HG03108 (cell line): ENCODE results near the gene ASPG.

Source experiments
- ATAC-seq: cut with Tn5 transposase; IDR thresholded peaks from one replicate; pipeline ENCODE4 v1.9.1; 2021; ENCODE audit warnings: moderate library complexity; ENCODE audit not compliant: unreplicated experiment

Gene ASPG

DNA sequence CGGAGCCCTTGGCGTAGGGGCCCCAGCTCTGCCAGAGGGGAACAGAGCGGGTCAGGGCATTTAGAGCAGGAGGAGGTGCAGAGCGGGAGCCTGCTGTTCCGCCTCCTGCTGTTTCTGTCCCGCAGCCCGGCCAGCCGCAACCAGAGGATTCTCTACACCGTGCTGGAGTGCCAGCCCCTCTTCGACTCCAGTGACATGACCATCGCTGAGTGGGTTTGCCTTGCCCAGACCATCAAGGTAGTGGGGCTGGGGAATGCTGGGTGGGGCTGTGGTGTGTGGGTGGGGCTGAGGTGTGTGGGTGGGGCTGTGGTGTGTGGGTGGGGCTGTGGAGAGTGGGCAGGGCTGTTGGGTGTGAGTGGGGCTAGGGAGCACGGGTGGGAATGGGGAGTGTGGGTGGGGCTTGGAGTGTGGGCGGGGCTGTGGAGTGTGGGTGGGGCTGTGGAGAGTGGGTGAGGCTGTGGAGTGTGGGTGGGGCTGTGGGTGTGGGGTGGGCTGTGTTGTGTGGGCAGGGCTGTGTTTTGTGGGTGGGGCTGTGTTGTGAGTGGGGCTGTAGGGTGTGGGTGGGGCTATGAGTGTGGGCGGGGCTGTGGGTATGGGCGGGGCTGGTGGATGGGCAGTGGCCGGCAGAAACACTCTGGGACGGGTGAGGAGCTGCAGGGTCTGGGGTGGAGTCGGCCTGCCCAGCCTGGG lies 8.0 kb downstream of the ASPG start:
- ATAC-seq: no peak

DNA sequence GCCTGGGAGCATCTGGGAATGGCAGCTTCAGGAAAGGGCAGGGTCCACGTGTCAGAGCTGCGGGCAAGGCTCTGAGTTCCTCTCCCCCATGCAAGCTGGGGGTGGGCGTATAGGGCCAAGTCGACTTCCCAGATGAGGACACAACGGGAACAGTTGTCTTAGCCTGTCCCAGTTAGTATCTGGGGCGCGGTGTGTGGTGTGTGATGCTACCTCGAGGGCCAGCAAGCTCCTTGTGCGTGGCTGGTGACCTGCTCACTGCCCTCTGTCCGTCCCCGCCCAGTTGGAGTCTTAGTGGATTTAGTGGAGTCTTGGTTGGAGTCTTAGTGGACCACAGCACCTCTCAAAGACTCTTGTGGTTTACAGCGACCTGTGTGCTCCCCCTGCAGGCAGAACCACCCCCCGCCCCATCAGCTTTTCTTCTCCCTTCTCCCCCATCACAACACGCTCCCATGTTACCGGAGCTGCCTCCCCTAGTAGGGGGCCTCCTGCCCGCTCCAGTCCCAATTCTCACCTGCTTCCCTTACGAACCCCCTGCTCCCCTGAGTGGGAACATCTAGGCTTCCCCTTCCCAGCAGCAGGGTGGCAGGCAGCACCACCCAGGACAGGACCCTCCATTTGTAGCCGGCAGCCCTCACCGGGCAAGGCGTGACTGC lies 8.7 kb downstream of the ASPG start:
- no peak for ATAC-seq

DNA sequence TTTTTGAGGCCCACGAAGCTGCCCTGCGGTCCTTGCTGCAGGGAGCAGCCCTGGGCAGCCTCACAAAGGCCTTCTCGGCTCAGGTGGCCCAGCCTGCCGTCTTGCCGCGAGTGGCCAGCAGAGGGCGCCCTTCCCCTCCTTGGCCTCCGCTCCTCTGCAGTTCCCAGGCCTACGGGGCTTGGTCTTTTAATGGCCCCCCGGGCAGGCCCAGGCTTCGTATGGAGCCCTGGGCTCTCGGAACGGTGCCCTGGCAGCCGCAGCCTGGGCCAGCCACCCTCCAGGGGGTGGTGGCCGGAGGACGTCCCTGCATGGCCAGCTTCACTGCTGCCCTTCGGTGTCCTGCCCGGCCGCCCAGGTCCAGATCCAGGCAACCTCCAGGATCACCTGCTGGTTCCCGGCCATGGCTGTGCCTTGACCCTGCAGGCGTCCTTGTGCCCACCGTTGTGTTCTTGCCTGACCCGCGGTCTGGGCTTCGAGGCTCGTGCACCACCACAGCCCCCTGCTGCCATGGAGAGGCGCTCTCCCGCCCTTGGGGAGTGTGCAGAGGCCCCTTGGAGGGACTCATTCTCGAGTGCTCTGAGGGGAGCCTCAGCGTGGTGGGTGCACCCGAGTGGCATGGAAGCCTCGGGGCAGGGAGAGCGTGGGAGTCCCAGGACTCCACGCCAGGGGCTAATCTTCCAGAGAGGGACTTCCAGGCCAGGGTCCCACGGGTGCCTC lies 9.4 kb downstream of the ASPG start:
- no peak for ATAC-seq

DNA sequence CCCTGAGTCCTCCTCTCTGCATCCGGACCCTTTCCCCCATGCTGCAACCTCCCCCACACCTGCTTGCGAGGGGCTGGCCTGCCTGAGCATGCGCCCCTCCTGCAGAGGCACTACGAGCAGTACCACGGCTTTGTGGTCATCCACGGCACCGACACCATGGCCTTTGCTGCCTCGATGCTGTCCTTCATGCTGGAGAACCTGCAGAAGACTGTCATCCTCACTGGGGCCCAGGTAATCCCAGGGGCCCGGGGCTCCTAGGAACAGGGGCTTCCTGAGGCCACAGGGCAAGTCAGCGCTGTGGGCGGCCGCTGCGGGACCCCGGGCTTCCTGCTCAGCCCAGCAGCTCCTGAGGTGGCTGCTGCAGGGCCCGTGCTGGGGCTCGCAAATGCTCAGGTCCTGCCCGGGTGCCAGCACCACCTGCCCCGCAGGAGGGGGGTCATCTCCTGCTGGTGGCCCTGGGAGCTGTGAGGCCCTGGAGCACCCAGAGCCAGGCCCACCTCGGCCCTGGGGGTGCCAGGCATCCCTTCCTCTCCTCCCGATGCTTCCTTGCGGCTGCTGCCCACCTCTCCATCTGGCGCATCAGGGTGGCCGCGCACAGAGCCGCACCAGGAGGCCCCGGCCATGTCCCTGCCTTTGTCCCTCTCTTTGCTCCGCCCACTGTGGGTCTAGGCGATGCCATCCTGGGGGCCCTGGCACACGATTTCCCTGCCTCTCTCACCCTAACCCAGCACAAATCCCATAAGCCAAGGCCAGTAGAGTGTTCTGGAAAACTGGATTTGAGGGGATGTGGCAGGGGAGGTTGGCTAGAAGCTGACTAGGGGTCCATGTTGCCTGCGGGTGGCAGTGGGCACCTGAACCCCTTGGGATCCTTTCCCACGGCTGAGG lies 10.2 kb downstream of the ASPG start:
- no peak for ATAC-seq

DNA sequence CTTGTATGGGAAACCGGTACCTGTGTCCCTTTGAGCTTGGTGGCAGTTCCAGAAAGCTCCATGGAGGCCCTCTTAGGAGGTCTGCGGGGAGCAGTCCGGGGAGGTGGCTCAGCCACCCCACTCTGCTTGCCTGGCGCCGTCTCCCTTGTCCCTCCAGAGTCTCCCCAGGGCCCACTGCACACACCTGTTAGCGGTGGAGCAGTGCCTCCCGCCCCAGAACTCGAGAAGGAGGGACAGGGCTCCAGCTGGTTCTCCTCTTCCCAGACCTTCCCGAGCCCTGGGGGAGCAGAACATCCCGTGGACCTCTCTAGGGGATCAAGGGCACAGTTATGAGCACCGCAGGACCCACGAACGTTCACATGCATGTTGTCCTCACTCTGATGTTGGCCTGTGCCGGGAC lies 10.8 kb downstream of the ASPG start:
- ATAC-seq: no peak

DNA sequence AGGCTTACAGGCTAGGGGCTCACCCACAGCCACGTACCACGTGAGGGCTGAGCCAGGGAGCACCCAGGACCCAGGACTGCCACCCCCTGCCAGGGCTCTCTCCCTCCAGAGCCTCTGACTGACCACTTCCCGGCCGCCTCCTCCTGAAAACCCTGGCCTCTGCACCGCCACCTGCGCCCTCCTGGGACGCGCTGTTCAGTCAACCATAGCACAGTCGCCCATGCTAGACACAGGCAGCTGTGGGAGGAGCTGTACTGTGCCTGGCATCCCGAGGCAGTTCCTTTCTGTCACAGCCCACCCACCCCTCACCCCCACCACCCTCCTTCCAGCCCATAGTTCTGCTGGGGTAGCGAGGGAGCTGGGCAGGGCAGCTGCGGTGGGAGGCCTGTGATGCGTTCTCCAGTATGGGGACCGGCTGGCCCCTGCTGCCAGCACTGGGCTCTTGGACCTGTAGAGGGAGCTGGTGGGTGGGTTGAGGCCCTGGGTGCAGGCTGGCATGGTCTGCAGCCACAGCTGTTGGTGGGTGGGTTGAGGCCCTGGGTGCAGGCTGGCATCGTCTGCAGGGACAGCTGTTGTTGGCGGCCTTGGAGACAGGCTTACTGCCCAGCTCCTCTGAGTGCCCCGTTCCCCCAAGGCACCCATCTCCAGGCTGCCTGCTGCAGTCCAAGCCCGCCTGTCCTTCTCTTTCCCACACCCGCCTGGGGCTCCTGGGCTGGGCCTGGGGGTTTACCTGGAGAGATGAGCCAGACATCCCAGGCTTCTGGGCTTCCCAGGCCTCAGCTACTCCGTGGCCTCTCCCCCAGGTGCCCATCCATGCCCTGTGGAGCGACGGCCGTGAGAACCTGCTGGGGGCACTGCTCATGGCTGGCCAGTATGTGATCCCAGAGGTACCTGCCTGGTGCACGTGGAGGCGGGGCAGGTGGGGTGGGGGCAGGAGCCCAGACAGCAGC lies 11.5 kb downstream of the ASPG start:
- ATAC-seq: no peak

DNA sequence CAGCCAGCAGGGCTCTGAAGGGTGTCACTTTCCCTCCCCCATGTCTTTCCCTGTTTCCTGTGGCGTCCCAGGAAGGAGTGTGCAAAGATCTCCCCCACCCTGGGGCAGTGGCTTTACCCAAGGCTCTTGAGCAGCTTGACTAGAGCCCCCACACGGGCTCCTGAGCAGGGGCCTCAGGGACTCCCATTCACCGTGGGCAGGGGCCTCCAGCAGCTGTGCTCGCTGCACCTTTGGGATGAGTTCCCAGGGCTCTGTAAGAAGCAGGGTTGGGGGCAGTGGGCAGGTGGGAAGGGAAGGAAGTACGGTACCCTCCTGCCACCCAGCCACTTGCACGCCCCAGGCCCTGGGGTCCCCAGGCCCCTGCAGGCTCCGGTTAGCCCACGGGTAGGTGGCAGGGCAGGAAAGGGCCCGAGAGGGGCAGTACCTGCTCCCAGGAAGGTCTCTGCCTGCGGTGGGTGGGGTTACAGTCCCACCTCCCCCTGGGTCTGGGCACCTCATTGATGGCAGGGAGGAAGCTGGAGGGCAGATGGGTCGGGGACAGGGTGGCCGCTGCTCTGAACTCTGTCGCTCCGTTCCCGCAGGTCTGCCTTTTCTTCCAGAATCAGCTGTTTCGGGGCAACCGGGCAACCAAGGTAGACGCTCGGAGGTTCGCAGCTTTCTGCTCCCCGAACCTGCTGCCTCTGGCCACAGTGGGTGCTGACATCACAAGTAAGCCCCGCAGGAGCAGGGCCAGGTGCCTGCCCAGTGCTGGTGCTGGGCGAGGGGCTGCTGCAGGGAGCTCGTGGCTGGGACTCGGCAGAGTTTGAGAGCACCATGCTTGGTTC lies 13.0 kb downstream of the ASPG start:
- no peak for ATAC-seq

DNA sequence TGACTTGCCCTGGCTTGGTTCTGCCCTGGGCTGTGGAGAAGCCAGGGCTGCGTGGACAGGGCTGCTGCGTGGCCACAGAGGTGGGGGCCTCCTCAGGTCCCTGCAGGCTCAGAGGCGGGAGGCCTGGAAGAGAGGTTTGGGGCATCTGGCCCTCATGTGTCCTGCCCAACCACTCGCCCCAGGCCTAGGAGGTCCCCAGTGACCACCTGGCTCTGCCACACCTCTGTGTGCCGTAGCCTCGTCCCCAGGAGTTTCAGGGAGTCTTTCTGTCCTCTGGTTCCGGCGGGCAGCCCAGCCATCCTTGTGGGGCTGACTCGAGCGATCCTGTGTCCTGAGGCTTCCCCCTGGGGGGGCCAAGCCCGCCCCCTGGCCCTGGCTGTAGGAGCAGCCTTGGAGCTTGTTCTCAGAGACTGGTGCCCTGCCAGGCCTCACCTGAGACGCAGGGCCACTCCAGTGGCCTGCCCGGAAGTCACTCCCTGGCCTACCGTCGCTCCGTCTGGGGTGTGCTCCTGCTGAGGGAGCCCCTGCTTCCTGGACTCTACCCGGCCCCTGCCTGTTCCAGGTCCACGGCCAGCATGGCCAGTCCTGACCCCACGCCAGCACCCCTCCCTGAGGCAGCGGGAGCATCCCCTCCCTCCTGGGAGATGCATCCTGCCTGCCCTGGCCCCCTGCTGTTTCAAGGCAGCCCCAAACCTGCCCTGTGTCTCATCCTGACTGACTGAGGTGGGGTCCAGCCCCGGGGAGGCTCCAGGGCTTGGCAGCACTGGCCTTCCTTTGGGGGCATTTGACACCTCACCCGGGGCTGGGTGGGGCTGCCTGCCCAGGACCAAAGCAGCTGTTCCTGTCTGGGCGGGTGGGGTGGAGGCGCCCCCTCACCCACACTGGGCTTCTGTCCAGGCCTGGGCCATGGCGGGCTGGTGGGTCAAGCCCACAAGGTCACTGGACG lies 13.9 kb downstream of the ASPG start:
- no peak for ATAC-seq

DNA sequence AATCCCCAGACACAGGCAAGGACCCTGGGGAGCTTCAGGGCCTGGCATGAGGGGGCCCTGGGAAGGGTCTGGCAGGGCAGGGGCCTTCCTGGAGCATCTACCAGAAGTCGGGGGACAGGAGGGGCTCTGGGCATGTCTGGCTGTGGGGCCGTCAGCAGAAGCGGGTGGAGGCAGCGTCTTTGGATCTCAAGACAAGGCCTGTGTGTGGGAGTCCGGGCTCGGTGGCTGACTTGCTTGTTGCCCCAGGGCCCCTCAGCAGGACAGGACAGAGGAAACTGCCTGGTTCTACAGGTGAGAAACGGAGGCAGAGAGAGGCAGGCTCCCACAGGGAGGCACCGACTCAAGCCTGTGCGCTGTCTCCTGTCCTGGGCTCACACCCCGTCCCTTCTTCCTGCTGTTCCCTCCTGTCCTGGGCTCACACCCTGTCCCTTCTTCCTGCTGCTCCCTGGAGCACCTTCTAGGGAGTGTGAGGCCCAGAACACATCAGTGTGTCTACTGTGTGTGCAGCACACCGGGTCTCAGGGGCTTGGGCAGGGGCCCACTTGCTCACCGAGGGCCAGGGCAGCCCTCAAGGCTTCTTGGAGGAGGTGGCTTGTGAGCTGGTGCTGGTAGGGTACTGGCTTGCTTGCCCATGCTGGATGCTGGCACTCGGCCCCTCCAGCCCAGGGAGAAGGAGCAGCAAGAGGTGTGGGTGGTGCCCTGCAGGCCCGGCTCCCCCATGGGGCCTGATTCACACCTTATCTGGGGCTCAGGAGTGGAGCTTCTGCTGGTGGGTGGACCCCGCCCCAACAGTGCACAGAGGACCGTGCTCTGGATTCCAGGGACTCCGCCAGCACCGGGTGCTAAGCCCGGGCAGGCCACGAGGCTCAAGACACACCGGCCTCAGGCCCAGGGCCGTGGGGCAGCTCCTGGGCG lies 14.9 kb downstream of the ASPG start:
- no peak for ATAC-seq

DNA sequence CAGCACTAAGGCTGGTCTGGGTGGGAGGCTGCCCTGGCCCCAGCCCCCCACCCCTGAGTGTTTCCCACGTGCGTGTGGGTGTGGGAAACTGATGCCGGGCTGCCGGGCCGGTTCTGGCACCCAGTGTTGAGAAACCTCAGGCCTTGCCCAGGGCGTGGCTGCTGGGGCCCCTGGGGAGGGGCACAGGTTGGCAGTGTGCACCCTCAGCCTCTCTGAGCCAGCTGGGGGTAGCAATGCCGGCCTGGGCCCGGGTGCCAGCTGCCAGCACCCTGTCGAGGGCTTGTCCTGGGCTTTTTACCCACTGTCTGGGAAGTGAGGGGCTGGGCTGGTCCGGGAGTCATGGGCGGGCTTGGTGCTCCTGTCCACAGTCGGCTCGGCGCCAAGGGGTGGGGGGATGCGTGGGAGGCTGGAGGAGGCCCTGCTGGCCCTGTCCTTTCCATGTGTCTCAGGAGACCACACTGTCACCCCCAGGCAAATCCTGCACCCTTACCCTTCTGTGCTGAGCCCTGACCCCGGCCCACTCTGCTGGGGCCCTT lies 15.7 kb downstream of the ASPG start:
- ATAC-seq: no peak

DNA sequence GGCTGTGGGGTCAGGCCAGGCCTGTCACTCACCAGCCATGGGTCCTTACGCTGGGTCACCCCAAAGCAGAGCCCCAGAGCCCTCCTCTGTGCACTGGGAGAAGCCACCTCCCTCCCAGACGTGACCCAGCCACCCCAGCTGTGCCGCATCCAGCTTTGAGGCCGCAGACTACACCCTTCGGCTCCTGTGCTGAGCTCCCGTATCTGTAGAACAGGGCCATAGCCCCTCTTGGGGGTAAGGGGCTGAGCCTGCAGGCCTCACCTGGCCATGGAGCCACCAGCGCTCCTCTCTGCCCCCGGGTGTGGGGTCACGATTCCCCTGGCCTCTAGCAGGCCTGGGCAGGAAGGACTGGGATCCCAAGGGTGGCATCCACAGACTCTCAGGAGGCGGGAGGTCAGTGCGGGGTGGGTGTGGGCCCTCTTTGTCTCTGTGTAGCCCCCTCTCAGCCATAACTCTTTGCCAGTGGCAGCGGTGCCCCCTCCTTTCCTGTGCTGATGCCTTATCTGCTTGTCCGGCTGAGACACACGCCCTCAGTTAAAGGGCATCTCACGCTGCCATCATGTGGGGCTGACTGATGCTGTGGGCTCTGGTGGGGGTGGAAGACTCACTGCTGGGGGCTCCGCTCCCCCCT lies 16.3 kb downstream of the ASPG start:
- no peak for ATAC-seq

DNA sequence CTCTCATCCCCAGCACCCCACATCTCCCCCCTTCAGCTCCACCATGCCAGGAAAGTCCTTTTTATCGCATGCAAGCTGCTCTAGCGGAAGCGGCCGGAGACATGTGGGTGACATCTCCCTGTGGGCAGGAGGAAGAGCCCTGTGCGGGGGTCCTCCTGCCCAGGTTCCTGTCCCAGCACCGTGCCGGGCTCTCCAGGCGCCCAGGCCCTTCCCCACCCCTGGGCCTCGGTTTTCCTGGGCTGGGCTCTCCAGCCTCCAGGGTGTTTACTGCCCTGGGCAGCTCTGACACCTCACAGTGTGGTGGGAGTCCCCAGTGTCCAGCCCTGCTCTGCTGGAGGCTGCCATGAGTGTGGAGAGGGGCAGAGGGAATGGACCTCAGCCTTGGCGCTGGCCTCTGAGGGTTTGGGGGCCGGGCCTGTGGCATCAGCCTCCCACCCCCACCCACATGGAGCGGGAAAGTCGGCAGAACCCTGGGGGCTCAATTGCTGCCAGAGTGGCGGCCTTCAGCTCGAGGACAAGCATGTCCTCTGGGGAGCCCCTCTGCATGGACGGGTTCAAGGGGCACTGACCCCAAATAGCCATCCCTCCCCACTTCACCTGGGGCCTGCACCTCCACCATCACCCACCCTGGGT lies 16.9 kb downstream of the ASPG start:
- ATAC-seq: no peak

DNA sequence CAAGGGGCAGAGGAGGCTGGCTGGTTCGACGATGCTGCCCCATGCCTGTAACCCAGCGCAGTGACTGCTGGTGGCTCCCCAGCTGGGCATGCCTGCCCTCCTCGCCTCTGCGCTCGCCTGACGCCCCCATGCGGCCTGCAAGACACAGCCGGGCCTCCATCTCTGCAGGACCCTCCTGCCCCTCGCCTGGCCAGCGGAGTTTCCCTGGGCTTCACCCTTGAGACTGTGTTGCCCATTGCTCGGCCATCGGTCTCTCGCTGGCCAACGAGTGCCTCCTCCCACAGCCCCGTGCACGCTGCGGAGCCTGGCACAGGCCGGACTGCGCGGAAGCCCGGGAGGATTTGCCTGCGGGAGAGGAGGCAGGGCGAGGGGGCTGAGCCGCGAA lies 17.6 kb downstream of the ASPG start:
- no peak for ATAC-seq

DNA sequence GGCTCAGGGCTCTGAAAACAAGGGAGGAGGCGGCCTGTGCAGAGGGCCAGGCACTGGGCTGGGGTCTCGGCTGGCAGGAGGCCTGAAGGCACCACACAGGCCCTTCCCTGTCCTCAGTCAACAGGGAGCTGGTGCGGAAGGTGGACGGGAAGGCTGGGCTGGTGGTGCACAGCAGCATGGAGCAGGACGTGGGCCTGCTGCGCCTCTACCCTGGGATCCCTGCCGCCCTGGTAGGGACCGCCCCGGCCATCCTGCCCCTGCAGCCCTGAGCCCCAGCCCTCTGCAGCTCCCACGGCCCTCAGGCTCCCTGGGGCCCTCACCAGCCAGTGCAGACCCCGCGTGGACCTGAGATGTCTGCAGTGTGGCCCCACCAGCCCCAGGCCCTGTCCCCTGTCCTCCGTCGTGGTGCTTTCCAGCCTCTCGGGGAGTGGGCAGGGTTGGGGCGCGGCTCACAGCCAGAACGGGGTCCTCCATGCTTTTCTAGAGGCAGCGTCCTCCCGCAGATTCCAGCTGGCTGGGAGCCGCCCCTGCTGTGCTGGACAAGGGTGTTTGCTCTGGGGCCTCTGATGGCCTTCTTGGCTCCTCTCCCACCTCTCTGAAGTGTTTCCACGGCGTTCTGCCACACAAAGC lies 18.1 kb downstream of the ASPG start:
- no peak for ATAC-seq

DNA sequence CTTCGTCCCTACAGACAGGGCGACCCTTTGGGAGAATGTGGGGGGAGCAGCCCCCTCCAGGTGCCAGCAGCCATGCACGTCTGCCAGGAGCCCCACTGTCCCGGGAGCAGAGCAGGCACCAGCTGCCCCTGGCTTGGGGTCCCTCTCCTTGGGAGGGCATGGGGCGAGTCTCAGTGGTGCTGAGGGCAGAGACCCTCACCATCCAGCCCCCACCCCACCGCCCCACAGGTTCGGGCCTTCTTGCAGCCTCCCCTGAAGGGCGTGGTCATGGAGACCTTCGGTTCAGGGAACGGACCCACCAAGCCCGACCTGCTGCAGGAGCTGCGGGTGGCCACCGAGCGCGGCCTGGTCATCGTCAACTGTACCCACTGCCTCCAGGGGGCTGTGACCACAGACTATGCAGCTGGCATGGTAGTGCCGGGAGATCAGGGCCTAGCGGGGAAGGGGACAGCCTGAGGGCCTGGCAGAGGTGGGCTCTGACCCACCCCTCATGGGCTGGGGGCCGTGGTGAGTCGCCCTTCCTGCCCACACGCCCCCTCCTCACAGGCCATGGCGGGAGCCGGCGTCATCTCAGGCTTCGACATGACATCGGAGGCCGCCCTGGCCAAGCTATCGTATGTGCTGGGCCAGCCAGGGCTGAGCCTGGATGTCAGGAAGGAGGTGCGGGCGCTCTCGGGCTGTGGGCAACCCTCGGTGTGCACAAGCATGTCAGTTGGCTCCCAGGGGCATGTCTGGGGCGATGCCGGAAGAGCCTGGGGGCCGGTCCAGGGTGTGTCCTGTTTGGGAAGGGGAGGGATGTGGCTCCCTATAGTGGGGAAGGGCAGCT lies 18.8 kb downstream of the ASPG start:
- ATAC-seq: no peak
